Activated naive CD8-positive, alpha-beta T cell treated with anti-CD3 and anti-CD28 coated beads, Interleukin-2, amount 10 ng/mL, durations not matched to agents 7 days and 5 days (primary cell): ENCODE data around the gene ROPN1B. TPM values are rescaled to one million over a fixed set of nuclear protein-coding genes. Genes with fewer than 3 reads are reported as not detected.
"Not testable (repeated sequence)": the region's sequence is repeated elsewhere in the genome, so short reads cannot be mapped to it uniquely, and the experiment has no call there.

ENCODE experiments used
- ATAC-seq: fragments of 150-1000 bp; cut with Tn5 transposase; one replicate; pipeline ENCODE4 v1.10.0; 2021; ENCODE audit warnings: low read depth, moderate library complexity
- POLR2A ChIA-PET: fragments of 350-600 bp; sonication (Branson Sonifier 250); formaldehyde crosslinking; loops from one replicate; lab custom pipeline; 2021; ENCODE audit warnings: antibody characterized with exemption; lab: Charles Lee
- DNase-seq: peaks from one replicate; pipeline ENCODE4 v3.0.0; 2021
- H3K27ac Mint-ChIP-seq: one replicate; pipeline ENCODE4 v1.8.0; 2022; ENCODE audit warnings: mild to moderate bottlenecking, mixed read lengths
- H3K27me3 Mint-ChIP-seq: one replicate; pipeline ENCODE4 v1.8.0; 2022; ENCODE audit warnings: mild to moderate bottlenecking, moderate library complexity, mixed read lengths
- H3K36me3 Mint-ChIP-seq: one replicate; pipeline ENCODE4 v1.8.0; 2021; ENCODE audit warnings: mild to moderate bottlenecking, mixed read lengths
- H3K4me1 Mint-ChIP-seq: one replicate; pipeline ENCODE4 v1.8.0; 2021; ENCODE audit warnings: mixed read lengths
- H3K4me3 Mint-ChIP-seq: one replicate; pipeline ENCODE4 v1.8.0; 2022; ENCODE audit warnings: mild to moderate bottlenecking, moderate library complexity, mixed read lengths
- H3K9me3 Mint-ChIP-seq: one replicate; pipeline ENCODE4 v1.8.0; 2021; ENCODE audit warnings: mixed read lengths
- total RNA-seq, 2 experiments: library from RNA; stranded (reverse); gene quantifications; one replicate each; pipeline ENCODE4 v1.2.3, GENCODE V29; 2021

Gene ROPN1B
- total RNA-seq, 2 experiments from 2014 or later, result not detected

- H3K9me3 Mint-ChIP-seq, DNase-seq, H3K4me1 Mint-ChIP-seq, ATAC-seq, H3K27me3 Mint-ChIP-seq, H3K27ac Mint-ChIP-seq, H3K36me3 Mint-ChIP-seq, H3K4me3 Mint-ChIP-seq, POLR2A ChIA-PET: not testable (repeated sequence)
Observed at GRCh38 chr3:125936210-125936815, 32.7 kb upstream of the ROPN1B start.

- DNase-seq, H3K9me3 Mint-ChIP-seq, ATAC-seq, H3K27me3 Mint-ChIP-seq, POLR2A ChIA-PET, H3K36me3 Mint-ChIP-seq, H3K4me1 Mint-ChIP-seq, H3K4me3 Mint-ChIP-seq, H3K27ac Mint-ChIP-seq: not testable (repeated sequence)
Observed at GRCh38 chr3:125936891-125937290, 32.1 kb upstream of the ROPN1B start.

GRCh38 chr3:125947806-125948205 lies 21.2 kb upstream of the ROPN1B start:
- DNase-seq, ATAC-seq, H3K9me3 Mint-ChIP-seq, H3K4me1 Mint-ChIP-seq, H3K36me3 Mint-ChIP-seq, POLR2A ChIA-PET, H3K27ac Mint-ChIP-seq, H3K4me3 Mint-ChIP-seq: not testable (repeated sequence)
- H3K27me3 Mint-ChIP-seq, result peaks cover 19% of the 10 kb centered on the region

GRCh38 chr3:125948901-125949300 lies 20.1 kb upstream of the ROPN1B start:
- ATAC-seq, H3K9me3 Mint-ChIP-seq, POLR2A ChIA-PET, H3K27ac Mint-ChIP-seq, H3K36me3 Mint-ChIP-seq, DNase-seq, H3K4me1 Mint-ChIP-seq, H3K4me3 Mint-ChIP-seq: not testable (repeated sequence)
- H3K27me3 Mint-ChIP-seq, result peaks cover 19% of the 10 kb centered on the region

GRCh38 chr3:125951176-125951575 lies 17.8 kb upstream of the ROPN1B start:
- H3K9me3 Mint-ChIP-seq, POLR2A ChIA-PET, H3K36me3 Mint-ChIP-seq, H3K27ac Mint-ChIP-seq, H3K4me3 Mint-ChIP-seq, ATAC-seq, DNase-seq, H3K4me1 Mint-ChIP-seq: not testable (repeated sequence)
- peaks cover 24% of the 10 kb centered on the region for H3K27me3 Mint-ChIP-seq

GRCh38 chr3:125957020-125957419 lies 12.0 kb upstream of the ROPN1B start:
- peaks cover 29% of the 10 kb centered on the region for H3K27me3 Mint-ChIP-seq
- ATAC-seq, H3K9me3 Mint-ChIP-seq, POLR2A ChIA-PET, DNase-seq, H3K4me3 Mint-ChIP-seq, H3K36me3 Mint-ChIP-seq, H3K4me1 Mint-ChIP-seq, H3K27ac Mint-ChIP-seq: not testable (repeated sequence)

- Mint-ChIP-seq H3K9me3 (peaks cover 3% of the 10 kb centered on the region), H3K36me3 (peaks cover 3% of the 10 kb centered on the region), H3K27me3 (peaks cover 29% of the 10 kb centered on the region), H3K4me1 (no peaks in the 10 kb centered on the region), H3K27ac (no peak overlapping the region), H3K4me3 (no peak overlapping the region)
- no peak for DNase-seq
- POLR2A ChIA-PET, result no interaction called here
- no peak for ATAC-seq
Observed at GRCh38 chr3:125957674-125958510, 11.1 kb upstream of the ROPN1B start.

GRCh38 chr3:125958511-125959316 lies 10.3 kb upstream of the ROPN1B start:
- Mint-ChIP-seq H3K4me1 (no peaks in the 10 kb centered on the region), H3K9me3 (peaks cover 3% of the 10 kb centered on the region), H3K36me3 (peaks cover 3% of the 10 kb centered on the region), H3K4me3 (no peak overlapping the region), H3K27ac (no peak overlapping the region), H3K27me3 (peaks cover 26% of the 10 kb centered on the region)
- POLR2A ChIA-PET, result no interaction called here
- no peak for DNase-seq
- no peak for ATAC-seq

- ATAC-seq (no peak), DNase-seq (no peak)
- peaks cover 29% of the 10 kb centered on the region for H3K27me3 Mint-ChIP-seq
- no peaks in the 10 kb centered on the region for H3K4me1 Mint-ChIP-seq
- peaks cover 3% of the 10 kb centered on the region for H3K36me3 Mint-ChIP-seq
- no peak overlapping the region for H3K27ac Mint-ChIP-seq
- H3K9me3 Mint-ChIP-seq, result peaks cover 3% of the 10 kb centered on the region
- POLR2A ChIA-PET, result no interaction called here
- H3K4me3 Mint-ChIP-seq, result no peak overlapping the region
Observed at GRCh38 chr3:125959317-125960065, 9.5 kb upstream of the ROPN1B start.

- no peaks in the 10 kb centered on the region for H3K4me1 Mint-ChIP-seq
- ATAC-seq, result no peak
- H3K27ac Mint-ChIP-seq, result no peak overlapping the region
- peaks cover 28% of the 10 kb centered on the region for H3K27me3 Mint-ChIP-seq
- H3K36me3 Mint-ChIP-seq, result peaks cover 3% of the 10 kb centered on the region
- H3K4me3 Mint-ChIP-seq, result no peak overlapping the region
- DNase-seq, result no peak
- peaks cover 3% of the 10 kb centered on the region for H3K9me3 Mint-ChIP-seq
- POLR2A ChIA-PET, result no interaction called here
Observed at GRCh38 chr3:125960066-125960424, 8.9 kb upstream of the ROPN1B start.

GRCh38 chr3:125960456-125961288 lies 8.3 kb upstream of the ROPN1B start:
- H3K27me3 Mint-ChIP-seq, result peaks cover 23% of the 10 kb centered on the region
- POLR2A ChIA-PET, result no interaction called here
- H3K4me3 Mint-ChIP-seq, result no peak overlapping the region
- peaks cover 3% of the 10 kb centered on the region for H3K36me3 Mint-ChIP-seq
- DNase-seq (no peak), ATAC-seq (no peak)
- no peak overlapping the region for H3K27ac Mint-ChIP-seq
- no peaks in the 10 kb centered on the region for H3K4me1 Mint-ChIP-seq
- H3K9me3 Mint-ChIP-seq, result peaks cover 3% of the 10 kb centered on the region

GRCh38 chr3:125961289-125961589 lies 7.7 kb upstream of the ROPN1B start:
- Mint-ChIP-seq H3K27me3 (peaks cover 21% of the 10 kb centered on the region), H3K4me1 (no peaks in the 10 kb centered on the region), H3K27ac (no peak overlapping the region), H3K4me3 (no peak overlapping the region), H3K36me3 (peaks cover 3% of the 10 kb centered on the region), H3K9me3 (peaks cover 3% of the 10 kb centered on the region)
- ATAC-seq (no peak), DNase-seq (no peak)
- POLR2A ChIA-PET, result no interaction called here
